HepG2 (cell line): ENCODE data around the gene TNFAIP8L1. TPM values are rescaled to one million over a fixed set of nuclear protein-coding genes. Genes with fewer than 3 reads are reported as not detected.

Experiments
- CEBPG ChIP-seq: IDR thresholded peaks from 2 replicates; pipeline ENCODE4 v1.6.1; 2016
- HES4 ChIP-seq: sonication (generic); formaldehyde crosslinking; IDR thresholded peaks from 2 replicates; pipeline ENCODE4 v1.9.0; 2021; ENCODE audit warnings: mild to moderate bottlenecking, missing genetic modification reagents, borderline replicate concordance
- ISL2 ChIP-seq: sonication (generic); formaldehyde crosslinking; IDR thresholded peaks from 2 replicates; pipeline ENCODE4 v1.5.0; 2020; ENCODE audit warnings: missing genetic modification reagents
- MAFG ChIP-seq: sonication (generic); formaldehyde crosslinking; IDR thresholded peaks from 2 replicates; pipeline ENCODE4 v1.5.1; 2020; ENCODE audit warnings: mild to moderate bottlenecking, missing genetic modification reagents
- MED8 ChIP-seq: sonication (generic); formaldehyde crosslinking; IDR thresholded peaks from 2 replicates; pipeline ENCODE4 v1.8.1; 2023; ENCODE audit warnings: mild to moderate bottlenecking, missing genetic modification reagents; ENCODE audit not compliant: insufficient replicate concordance
- MZF1 ChIP-seq: sonication (generic); formaldehyde crosslinking; IDR thresholded peaks from 2 replicates; pipeline ENCODE4 v1.8.1; 2023; ENCODE audit warnings: mild to moderate bottlenecking, missing genetic modification reagents, borderline replicate concordance
- REXO4 ChIP-seq: sonication (generic); formaldehyde crosslinking; IDR thresholded peaks from 2 replicates; pipeline ENCODE4 v1.8.0; 2022; ENCODE audit warnings: missing genetic modification reagents, mild to moderate bottlenecking, borderline replicate concordance
- TCF7 ChIP-seq: sonication (generic); IDR thresholded peaks from 2 replicates; pipeline ENCODE4 v1.6.1; 2016; ENCODE audit warnings: antibody characterized with exemption, low read depth
- ZFP90 ChIP-seq: sonication (generic); formaldehyde crosslinking; IDR thresholded peaks from 2 replicates; pipeline ENCODE4 v1.8.0; 2022; ENCODE audit warnings: missing genetic modification reagents, mild to moderate bottlenecking, inconsistent platforms, borderline replicate concordance
- ZFYVE20 ChIP-seq: sonication (generic); formaldehyde crosslinking; IDR thresholded peaks from 2 replicates; pipeline ENCODE4 v1.8.0; 2023; ENCODE audit warnings: low read depth, mild to moderate bottlenecking, moderate library complexity, missing genetic modification reagents, borderline replicate concordance
- ZKSCAN5 ChIP-seq: sonication (generic); formaldehyde crosslinking; IDR thresholded peaks from 2 replicates; pipeline ENCODE4 v1.5.1; 2020; ENCODE audit warnings: mild to moderate bottlenecking, missing genetic modification reagents
- ZNF124 ChIP-seq: sonication (generic); formaldehyde crosslinking; IDR thresholded peaks from 2 replicates; pipeline ENCODE4 v1.4.0; 2020; ENCODE audit warnings: missing genetic modification reagents
- ZNF17 ChIP-seq: sonication (generic); formaldehyde crosslinking; IDR thresholded peaks from 2 replicates; pipeline ENCODE4 v1.5.0; 2020; ENCODE audit warnings: mild to moderate bottlenecking, missing genetic modification reagents
- ZNF263 ChIP-seq: sonication (generic); formaldehyde crosslinking; IDR thresholded peaks from 2 replicates; pipeline ENCODE4 v1.4.0; 2020; ENCODE audit warnings: missing genetic modification reagents
- ZNF550 ChIP-seq: sonication (generic); formaldehyde crosslinking; IDR thresholded peaks from 2 replicates; pipeline ENCODE4 v1.4.0; 2020; ENCODE audit warnings: mild to moderate bottlenecking, missing genetic modification reagents, borderline replicate concordance
- ZNF670 ChIP-seq: sonication (generic); formaldehyde crosslinking; IDR thresholded peaks from 2 replicates; pipeline ENCODE4 v1.8.0; 2022; ENCODE audit warnings: mild to moderate bottlenecking, missing genetic modification reagents, borderline replicate concordance
- ZNF720 ChIP-seq: sonication (generic); formaldehyde crosslinking; IDR thresholded peaks from 2 replicates; pipeline ENCODE4 v1.4.0; 2020; ENCODE audit warnings: missing genetic modification reagents
- ZNF879 ChIP-seq: sonication (generic); formaldehyde crosslinking; IDR thresholded peaks from 2 replicates; pipeline ENCODE4 v1.8.1; 2023; ENCODE audit warnings: missing genetic modification reagents
- ZSCAN21 ChIP-seq: sonication (generic); formaldehyde crosslinking; IDR thresholded peaks from 2 replicates; pipeline ENCODE4 v1.8.0; 2022; ENCODE audit warnings: mild to moderate bottlenecking, missing genetic modification reagents, moderate library complexity, borderline replicate concordance
- polyA plus RNA-seq, 8 experiments: library from polyadenylated mRNA; depleted of rRNA in 3 of 8; stranded (reverse) in 7 of 8; unstranded in 1 of 8; fragments of >200 nt; fragmentation: Illumina TruSeq in 4 of 8; extraction: Trizol in 4 of 8; gene quantifications; 2 replicates each; pipeline versions ENCODE4 v1.2.1 to v1.2.3, GENCODE V29; 2011 to 2016; ENCODE audit warnings: low read depth in 4 of 8, missing spikeins in 1 of 8, mixed read lengths in 1 of 8; ENCODE audit not compliant: insufficient read depth in 1 of 8
- total RNA-seq, 5 experiments: library from RNA; depleted of rRNA; stranded (reverse); fragments of >200 nt; fragmentation: Illumina TruSeq; extraction: Trizol; gene quantifications; 2 replicates each; pipeline ENCODE4 v1.2.3, GENCODE V29; 2016; ENCODE audit warnings: low read depth in 1 of 5
- TF ChIP-seq, protein P1 (sequence below): sonication (generic); formaldehyde crosslinking; IDR thresholded peaks from 2 replicates; pipeline ENCODE4 v1.5.1; 2020; ENCODE audit warnings: missing genetic modification reagents, mild to moderate bottlenecking, borderline replicate concordance
- TF ChIP-seq, protein P2 (sequence below): sonication (generic); formaldehyde crosslinking; IDR thresholded peaks from 2 replicates; pipeline ENCODE4 v1.8.1; 2023; ENCODE audit warnings: mild to moderate bottlenecking, moderate library complexity, missing genetic modification reagents
- TF ChIP-seq, protein P3 (sequence below): sonication (generic); formaldehyde crosslinking; IDR thresholded peaks from 2 replicates; pipeline ENCODE4 v1.4.0; 2020; ENCODE audit warnings: low read depth, mild to moderate bottlenecking, missing genetic modification reagents

The TNFAIP8L1 gene
- total and polyA plus RNA-seq, 2 of the 13 experiments (the other 11 are each of a cell fraction or from before 2014, with no cell fraction given), result 13.4 to 21.4 TPM

DNA sequence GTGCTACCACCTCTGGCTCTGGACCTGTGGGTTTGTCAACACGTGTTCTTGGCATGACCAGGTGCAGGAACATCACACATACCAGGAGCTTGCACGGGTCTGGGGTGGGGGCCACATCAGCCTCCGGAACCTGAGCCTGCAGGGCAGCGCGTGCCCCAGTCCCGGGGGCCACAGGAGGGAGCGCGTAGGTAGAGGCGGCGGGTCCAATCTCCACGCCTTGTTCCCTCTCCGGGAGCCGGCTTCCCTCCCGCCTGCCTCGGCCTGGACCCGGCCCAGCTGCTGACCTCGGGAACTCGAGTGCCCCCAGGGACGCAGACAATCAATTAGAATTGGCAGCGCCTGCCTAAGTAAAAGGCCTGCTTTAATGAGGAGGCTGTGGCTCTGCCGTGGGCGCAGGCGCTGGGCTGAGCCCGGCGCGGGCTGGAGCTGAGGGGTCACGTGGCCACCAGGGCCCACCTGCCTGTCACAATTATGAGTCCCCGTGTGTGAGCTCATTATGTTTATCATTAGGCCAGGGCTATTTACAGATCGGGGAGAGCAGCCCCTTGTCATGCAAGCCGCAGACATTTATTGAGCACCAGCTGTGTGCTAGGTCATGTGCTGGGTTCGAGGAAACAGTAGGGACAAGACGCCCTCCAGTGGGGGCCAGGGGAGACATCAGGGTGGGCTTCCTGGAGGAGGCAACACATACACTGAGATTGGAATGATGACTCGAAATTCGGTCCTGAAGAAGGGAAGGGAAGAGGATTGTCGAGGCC, 32.2 kb upstream of the TNFAIP8L1 start (continued):
- TF ChIP-seq ZNF124 (CRISPR knock-in tag) (no peak), MZF1 (CRISPR knock-in tag) (no peak), ZFYVE20 (CRISPR knock-in tag) (no peak), ZSCAN21 (CRISPR knock-in tag) (no peak), REXO4 (CRISPR knock-in tag) (no peak), ZFP90 (CRISPR knock-in tag) (no peak), ZNF550 (no peak), ZNF670 (CRISPR knock-in tag) (no peak), ZNF879 (CRISPR knock-in tag) (no peak), TCF7 (no peak), ZNF17 (CRISPR knock-in tag) (no peak), ISL2 (CRISPR knock-in tag) (0 out of 2 replicates have a peak, but pooled peaks have one; percentile 25), MED8 (CRISPR knock-in tag) (no peak), MAFG (CRISPR knock-in tag) (0 out of 2 replicates have a peak, but pooled peaks have one; percentile 43), ZKSCAN5 (CRISPR knock-in tag) (no peak), ZNF720 (CRISPR knock-in tag) (no peak), ZNF263 (CRISPR knock-in tag) (no peak), CEBPG (CRISPR knock-in tag) (no peak), HES4 (CRISPR knock-in tag) (no peak)
- TF ChIP-seq, protein P1, sequence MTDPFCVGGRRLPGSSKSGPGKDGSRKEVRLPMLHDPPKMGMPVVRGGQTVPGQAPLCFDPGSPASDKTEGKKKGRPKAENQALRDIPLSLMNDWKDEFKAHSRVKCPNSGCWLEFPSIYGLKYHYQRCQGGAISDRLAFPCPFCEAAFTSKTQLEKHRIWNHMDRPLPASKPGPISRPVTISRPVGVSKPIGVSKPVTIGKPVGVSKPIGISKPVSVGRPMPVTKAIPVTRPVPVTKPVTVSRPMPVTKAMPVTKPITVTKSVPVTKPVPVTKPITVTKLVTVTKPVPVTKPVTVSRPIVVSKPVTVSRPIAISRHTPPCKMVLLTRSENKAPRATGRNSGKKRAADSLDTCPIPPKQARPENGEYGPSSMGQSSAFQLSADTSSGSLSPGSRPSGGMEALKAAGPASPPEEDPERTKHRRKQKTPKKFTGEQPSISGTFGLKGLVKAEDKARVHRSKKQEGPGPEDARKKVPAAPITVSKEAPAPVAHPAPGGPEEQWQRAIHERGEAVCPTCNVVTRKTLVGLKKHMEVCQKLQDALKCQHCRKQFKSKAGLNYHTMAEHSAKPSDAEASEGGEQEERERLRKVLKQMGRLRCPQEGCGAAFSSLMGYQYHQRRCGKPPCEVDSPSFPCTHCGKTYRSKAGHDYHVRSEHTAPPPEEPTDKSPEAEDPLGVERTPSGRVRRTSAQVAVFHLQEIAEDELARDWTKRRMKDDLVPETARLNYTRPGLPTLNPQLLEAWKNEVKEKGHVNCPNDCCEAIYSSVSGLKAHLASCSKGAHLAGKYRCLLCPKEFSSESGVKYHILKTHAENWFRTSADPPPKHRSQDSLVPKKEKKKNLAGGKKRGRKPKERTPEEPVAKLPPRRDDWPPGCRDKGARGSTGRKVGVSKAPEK, result no peak
- TF ChIP-seq, protein P2, sequence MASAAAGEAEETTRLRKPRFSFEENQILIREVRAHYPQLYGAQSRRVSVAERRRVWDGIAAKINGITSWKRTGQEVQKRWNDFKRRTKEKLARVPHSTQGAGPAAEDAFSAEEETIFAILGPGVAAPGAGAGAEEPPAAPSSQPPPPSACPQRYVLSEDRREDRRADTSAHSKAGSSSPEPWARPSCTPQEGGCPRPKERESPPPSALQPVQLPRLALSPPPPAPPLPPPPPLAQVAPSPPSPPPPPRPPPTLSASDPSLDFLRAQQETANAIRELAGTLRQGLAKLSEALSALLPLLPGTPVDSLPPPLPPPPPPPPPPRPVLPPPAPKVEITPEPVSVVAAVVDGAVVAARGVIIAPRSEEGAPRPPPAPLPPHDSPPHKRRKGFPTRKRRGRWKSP (CRISPR knock-in tag), result no peak
- TF ChIP-seq, protein P3, sequence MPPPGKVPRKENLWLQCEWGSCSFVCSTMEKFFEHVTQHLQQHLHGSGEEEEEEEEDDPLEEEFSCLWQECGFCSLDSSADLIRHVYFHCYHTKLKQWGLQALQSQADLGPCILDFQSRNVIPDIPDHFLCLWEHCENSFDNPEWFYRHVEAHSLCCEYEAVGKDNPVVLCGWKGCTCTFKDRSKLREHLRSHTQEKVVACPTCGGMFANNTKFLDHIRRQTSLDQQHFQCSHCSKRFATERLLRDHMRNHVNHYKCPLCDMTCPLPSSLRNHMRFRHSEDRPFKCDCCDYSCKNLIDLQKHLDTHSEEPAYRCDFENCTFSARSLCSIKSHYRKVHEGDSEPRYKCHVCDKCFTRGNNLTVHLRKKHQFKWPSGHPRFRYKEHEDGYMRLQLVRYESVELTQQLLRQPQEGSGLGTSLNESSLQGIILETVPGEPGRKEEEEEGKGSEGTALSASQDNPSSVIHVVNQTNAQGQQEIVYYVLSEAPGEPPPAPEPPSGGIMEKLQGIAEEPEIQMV, result no peak
